Measurements from ENCODE around the gene UBE3D.

UBE3D gene

DNA sequence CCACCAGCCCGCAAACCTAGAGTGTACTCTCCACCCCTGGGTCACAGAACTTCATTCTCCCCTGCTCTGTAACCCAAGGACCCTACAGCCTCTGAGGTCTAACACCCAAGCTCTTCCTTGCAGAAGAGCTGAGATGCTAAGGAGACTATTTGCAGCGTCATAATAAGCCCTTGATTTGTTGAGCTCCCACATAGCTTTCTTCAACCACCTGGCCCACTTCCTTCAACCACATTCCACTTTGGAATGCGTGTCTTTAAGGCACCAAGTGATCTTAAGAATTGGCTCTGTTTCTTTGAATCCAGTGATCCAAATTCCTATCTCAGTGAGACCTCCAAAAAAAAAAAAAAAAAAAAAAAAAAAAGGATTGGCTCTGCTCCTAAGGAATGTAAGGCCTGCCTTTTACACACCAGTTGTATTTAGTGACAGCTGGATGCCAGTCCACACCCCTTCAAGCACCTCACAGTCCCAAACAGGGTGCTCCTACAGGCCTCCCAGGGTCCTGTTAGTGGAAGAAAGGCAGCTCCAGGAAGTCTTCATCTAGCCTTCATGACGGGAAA is 106.2 kb downstream of the UBE3D start:
- H3K4me3 ChIP-seq (ENCODE audit: low read length): no peak overlapping the region
- no peaks in the 10 kb centered on the region for H4K20me1 ChIP-seq (ENCODE audit: control insufficient read depth, insufficient read depth, low read depth, low read length)
- H3K36me3 ChIP-seq (ENCODE audit: control insufficient read depth, low read length): peaks cover 12% of the 10 kb centered on the region
- TF ChIP-seq EZH2phosphoT487 (IDR thresholded peaks at IDR 0.05; ENCODE audit: borderline replicate concordance, low read length): no peak
- TF ChIP-seq, protein P1, sequence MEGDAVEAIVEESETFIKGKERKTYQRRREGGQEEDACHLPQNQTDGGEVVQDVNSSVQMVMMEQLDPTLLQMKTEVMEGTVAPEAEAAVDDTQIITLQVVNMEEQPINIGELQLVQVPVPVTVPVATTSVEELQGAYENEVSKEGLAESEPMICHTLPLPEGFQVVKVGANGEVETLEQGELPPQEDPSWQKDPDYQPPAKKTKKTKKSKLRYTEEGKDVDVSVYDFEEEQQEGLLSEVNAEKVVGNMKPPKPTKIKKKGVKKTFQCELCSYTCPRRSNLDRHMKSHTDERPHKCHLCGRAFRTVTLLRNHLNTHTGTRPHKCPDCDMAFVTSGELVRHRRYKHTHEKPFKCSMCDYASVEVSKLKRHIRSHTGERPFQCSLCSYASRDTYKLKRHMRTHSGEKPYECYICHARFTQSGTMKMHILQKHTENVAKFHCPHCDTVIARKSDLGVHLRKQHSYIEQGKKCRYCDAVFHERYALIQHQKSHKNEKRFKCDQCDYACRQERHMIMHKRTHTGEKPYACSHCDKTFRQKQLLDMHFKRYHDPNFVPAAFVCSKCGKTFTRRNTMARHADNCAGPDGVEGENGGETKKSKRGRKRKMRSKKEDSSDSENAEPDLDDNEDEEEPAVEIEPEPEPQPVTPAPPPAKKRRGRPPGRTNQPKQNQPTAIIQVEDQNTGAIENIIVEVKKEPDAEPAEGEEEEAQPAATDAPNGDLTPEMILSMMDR (IDR thresholded peaks at IDR 0.05; ENCODE audit: low read depth, low read length, poor library complexity, severe bottlenecking): no peak
- H3K4me1 ChIP-seq (ENCODE audit: control insufficient read depth, low read length): peaks cover 43% of the 10 kb centered on the region
- H3K27me3 ChIP-seq (ENCODE audit: control insufficient read depth, low read length): no peaks in the 10 kb centered on the region
- H3K27ac ChIP-seq (ENCODE audit: low read depth, low read length): no peak overlapping the region
- no peak overlapping the region for H3K4me2 ChIP-seq (ENCODE audit: low read length)
- H3K9me3 ChIP-seq (ENCODE audit: control insufficient read depth, insufficient read depth, low read length): no peaks in the 10 kb centered on the region
- H3F3A ChIP-seq (ENCODE audit: control insufficient read depth, insufficient read depth): peaks cover 11% of the 10 kb centered on the region
- H3K9me2 ChIP-seq (replicated peaks; ENCODE audit: control insufficient read depth, low read length): no peaks in the 10 kb centered on the region
- H3K79me2 ChIP-seq (ENCODE audit: control insufficient read depth, low read length): peaks cover 20% of the 10 kb centered on the region

DNA sequence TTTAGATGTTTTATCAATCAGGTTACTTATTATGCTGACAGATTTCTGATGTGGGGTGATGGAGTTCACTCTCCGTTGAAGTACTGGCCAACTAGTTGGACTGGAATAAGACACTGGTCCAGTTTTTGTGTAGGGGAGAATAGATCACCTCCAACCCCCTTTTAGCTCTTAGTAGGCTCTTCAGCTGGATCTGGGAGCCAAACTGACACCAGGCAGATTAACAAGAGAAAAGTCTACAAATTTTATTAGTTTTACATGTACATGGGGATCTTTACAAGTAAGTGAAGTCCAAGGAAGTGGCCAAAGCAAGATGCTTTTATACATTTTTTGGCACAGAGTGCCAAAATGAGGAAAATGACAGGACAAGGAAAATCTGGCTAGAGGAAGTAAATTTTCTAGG is 107.1 kb downstream of the UBE3D start:
- TF ChIP-seq EZH2phosphoT487 (IDR thresholded peaks at IDR 0.05; ENCODE audit: borderline replicate concordance, low read length): no peak
- TF ChIP-seq, protein P1 (IDR thresholded peaks at IDR 0.05; ENCODE audit: low read depth, low read length, poor library complexity, severe bottlenecking): no peak
- Histone ChIP-seq H3K27ac (ENCODE audit: low read depth, low read length) (no peak overlapping the region), H3K9me2 (replicated peaks; ENCODE audit: control insufficient read depth, low read length) (no peaks in the 10 kb centered on the region), H3K36me3 (ENCODE audit: control insufficient read depth, low read length) (peaks cover 18% of the 10 kb centered on the region), H3K9me3 (ENCODE audit: control insufficient read depth, insufficient read depth, low read length) (no peaks in the 10 kb centered on the region), H3K79me2 (ENCODE audit: control insufficient read depth, low read length) (peaks cover 27% of the 10 kb centered on the region), H3K4me1 (ENCODE audit: control insufficient read depth, low read length) (peaks cover 52% of the 10 kb centered on the region), H3K4me2 (ENCODE audit: low read length) (no peak overlapping the region), H3K4me3 (ENCODE audit: low read length) (no peak overlapping the region), H4K20me1 (ENCODE audit: control insufficient read depth, insufficient read depth, low read depth, low read length) (no peaks in the 10 kb centered on the region), H3F3A (ENCODE audit: control insufficient read depth, insufficient read depth) (peaks cover 13% of the 10 kb centered on the region), H3K27me3 (ENCODE audit: control insufficient read depth, low read length) (no peaks in the 10 kb centered on the region)

DNA sequence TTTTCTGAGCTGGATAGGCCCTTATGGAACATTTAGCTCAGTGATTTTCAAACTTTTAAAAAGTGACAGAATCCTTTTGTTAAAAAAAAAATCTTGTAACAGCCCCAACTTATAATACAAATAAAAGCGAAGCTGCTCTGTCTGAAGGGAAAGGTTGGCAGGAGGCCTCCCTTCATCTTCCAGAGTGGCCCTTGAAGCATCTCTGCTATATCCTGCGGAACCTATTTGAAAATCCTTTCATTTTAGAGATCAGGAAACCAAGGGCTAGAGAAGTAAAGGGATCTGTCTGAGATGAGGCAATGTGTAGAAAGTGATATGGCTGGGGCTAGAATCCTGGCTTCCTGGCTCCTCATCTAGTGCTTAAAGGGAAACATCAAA is 107.8 kb downstream of the UBE3D start:
- Histone ChIP-seq H3K9me2 (replicated peaks; ENCODE audit: control insufficient read depth, low read length) (no peaks in the 10 kb centered on the region), H3K27ac (ENCODE audit: low read depth, low read length) (peak overlapping the region; percentile 85), H3K4me1 (ENCODE audit: control insufficient read depth, low read length) (peaks cover 59% of the 10 kb centered on the region), H3K36me3 (ENCODE audit: control insufficient read depth, low read length) (peaks cover 25% of the 10 kb centered on the region), H3K27me3 (ENCODE audit: control insufficient read depth, low read length) (no peaks in the 10 kb centered on the region), H3K9me3 (ENCODE audit: control insufficient read depth, insufficient read depth, low read length) (no peaks in the 10 kb centered on the region), H3K4me2 (ENCODE audit: low read length) (peak overlapping the region; percentile 70), H3K4me3 (ENCODE audit: low read length) (peak overlapping the region; percentile 65), H4K20me1 (ENCODE audit: control insufficient read depth, insufficient read depth, low read depth, low read length) (no peaks in the 10 kb centered on the region), H3F3A (ENCODE audit: control insufficient read depth, insufficient read depth) (peaks cover 13% of the 10 kb centered on the region), H3K79me2 (ENCODE audit: control insufficient read depth, low read length) (peaks cover 34% of the 10 kb centered on the region)
- TF ChIP-seq, protein P1 (IDR thresholded peaks at IDR 0.05; ENCODE audit: low read depth, low read length, poor library complexity, severe bottlenecking): no peak
- TF ChIP-seq EZH2phosphoT487 (IDR thresholded peaks at IDR 0.05; ENCODE audit: borderline replicate concordance, low read length): no peak
